HepG2 (cell line): ENCODE measurements around the gene ZNF32. TPM values are rescaled to one million over a fixed set of nuclear protein-coding genes. Genes with fewer than 3 reads are reported as not detected.

Experiments
- ATAC-seq: fragments of 200-7000 bp; cut with Tn5 transposase; 3 replicates; pipeline ENCODE4 v1.9.1; 2020; ENCODE audit warnings: mild to moderate bottlenecking, moderate library complexity
- Bru-seq: library from RNA; stranded (reverse); fragments of 400-500 nt; gene quantifications from one replicate; lab custom pipeline; 2021; lab: Mats Ljungman, UMichigan
- BruChase-seq, 2 experiments: library from RNA; stranded (reverse); fragments of 400-500 nt; gene quantifications; one replicate each; lab custom pipeline; 2021; lab: Mats Ljungman, UMichigan
- BruUV-seq: library from RNA; stranded (reverse); fragments of 400-500 nt; replicated peaks from 2 replicates; lab custom pipeline; 2021; lab: Mats Ljungman, UMichigan
- CTCF ChIA-PET: fragments of 300-600 bp; formaldehyde crosslinking; extraction: SDS; loops from one replicate; lab custom pipeline; 2021; ENCODE audit warnings: low total read pairs, inconsistent platforms, low intra/inter-chr PET ratio; lab: Yijun Ruan, JAX
- POLR2A ChIA-PET: fragments of 350-600 bp; sonication (Branson Sonifier 250); formaldehyde crosslinking; loops from one replicate; lab custom pipeline; 2020; ENCODE audit warnings: antibody characterized with exemption, inconsistent platforms; lab: Yijun Ruan, JAX
- DNase-seq: peaks from one replicate; pipeline ENCODE4 v3.0.0-alpha.2; 2015; ENCODE audit warnings: low spot score
- FAIRE-seq: peaks from 3 replicates; lab custom pipeline; 2011; peaks lifted over from hg19 to GRCh38; lab: Jason Lieb, UNC
- H2AFZ ChIP-seq: one replicate; pipeline ENCODE4 v1.6.1; 2011; ENCODE audit warnings: low read length, inconsistent platforms
- H3K27ac ChIP-seq: fragments of 300-600 bp; 3 replicates; pipeline ENCODE4 v1.8.0; 2011; ENCODE audit warnings: mixed run types, mild to moderate bottlenecking, mixed read lengths, low read length, inconsistent platforms; ENCODE audit not compliant: insufficient read depth; ENCODE audit errors: extremely low read length
- H3K27me3 ChIP-seq, 2 experiments: fragments of 200-600 bp in 1 of 2; 2 replicates in 1 of 2; 3 replicates in 1 of 2; pipeline versions ENCODE4 v1.6.0 to v1.8.0; 2011; ENCODE audit warnings: low read length in 2 of 2, mild to moderate bottlenecking in 2 of 2, moderate library complexity in 2 of 2, inconsistent platforms in 1 of 2; ENCODE audit not compliant: insufficient read depth in 2 of 2, control insufficient read depth in 1 of 2
- H3K36me3 ChIP-seq, 2 experiments: fragments of 200-600 bp in 1 of 2; replicated peaks in 1 of 2; 2 replicates in 1 of 2; 3 replicates in 1 of 2; pipeline versions ENCODE4 v1.5.1 to v1.8.0; 2011; ENCODE audit warnings: low read length in 2 of 2, inconsistent platforms in 1 of 2; ENCODE audit not compliant: insufficient read depth in 2 of 2, control insufficient read depth in 1 of 2
- H3K4me1 ChIP-seq: 2 replicates; pipeline ENCODE4 v1.5.1; 2012; ENCODE audit warnings: low read length, inconsistent platforms; ENCODE audit not compliant: insufficient read depth
- H3K4me2 ChIP-seq: 2 replicates; pipeline ENCODE4 v1.6.0; 2011; ENCODE audit warnings: low read depth, low read length, inconsistent platforms
- H3K4me3 ChIP-seq, 3 experiments: fragments of 200-600 bp in 1 of 3; sonication (generic), shearing (Covaris generic) in 1 of 3; replicated peaks in 1 of 3; 2 replicates each; pipeline ENCODE4 v1.5.1; 2011 to 2016; ENCODE audit warnings: low read length in 3 of 3, inconsistent platforms in 2 of 3, low read depth in 2 of 3, mild to moderate bottlenecking in 2 of 3, control low read depth in 1 of 3, mixed read lengths in 1 of 3; ENCODE audit not compliant: insufficient read depth in 1 of 3
- H3K79me2 ChIP-seq: one replicate; pipeline ENCODE4 v1.6.1; 2011; ENCODE audit warnings: low read length, inconsistent platforms; ENCODE audit not compliant: insufficient read depth
- H3K9ac ChIP-seq: 2 replicates; pipeline ENCODE4 v1.6.0; 2011; ENCODE audit warnings: mild to moderate bottlenecking, low read depth, low read length, inconsistent platforms; ENCODE audit not compliant: insufficient read depth
- H3K9me3 ChIP-seq: 2 replicates; pipeline ENCODE4 v1.5.1; 2012; ENCODE audit warnings: mild to moderate bottlenecking, low read length
- H4K20me1 ChIP-seq: 2 replicates; pipeline ENCODE4 v1.6.0; 2011; ENCODE audit warnings: inconsistent platforms, mild to moderate bottlenecking, low read length, moderate library complexity; ENCODE audit not compliant: insufficient read depth
- ARNT2 ChIP-seq: sonication (generic); formaldehyde crosslinking; IDR thresholded peaks from 2 replicates; pipeline ENCODE4 v1.8.0; 2022; ENCODE audit warnings: mild to moderate bottlenecking, low read depth, missing genetic modification reagents, moderate library complexity
- BCL6 ChIP-seq: IDR thresholded peaks from 2 replicates; pipeline ENCODE4 v1.6.1; 2016; ENCODE audit warnings: missing genetic modification reagents, missing compliant biosample characterization
- GATAD1 ChIP-seq: IDR thresholded peaks from 2 replicates; pipeline ENCODE4 v1.6.1; 2016; ENCODE audit warnings: missing genetic modification reagents, missing compliant biosample characterization
- IRX3 ChIP-seq: sonication (generic); formaldehyde crosslinking; IDR thresholded peaks from 2 replicates; pipeline ENCODE4 v1.8.1; 2023; ENCODE audit warnings: mild to moderate bottlenecking, low read depth, missing genetic modification reagents, borderline replicate concordance
- KLF13 ChIP-seq: sonication (generic); formaldehyde crosslinking; IDR thresholded peaks from 2 replicates; pipeline ENCODE4 v1.4.0; 2020; ENCODE audit warnings: mild to moderate bottlenecking, missing genetic modification reagents
- MNT ChIP-seq: fragments of 450-650 bp; IDR thresholded peaks from 2 replicates; pipeline ENCODE4 v1.6.1; 2016
- ZBTB7A ChIP-seq: sonication (generic); formaldehyde crosslinking; IDR thresholded peaks from 2 replicates; pipeline ENCODE4 v1.8.0; 2022; ENCODE audit warnings: mild to moderate bottlenecking, missing genetic modification reagents
- ZFP36L2 ChIP-seq: sonication (generic); formaldehyde crosslinking; IDR thresholded peaks from 2 replicates; pipeline ENCODE4 v1.4.0; 2020; ENCODE audit warnings: missing genetic modification reagents
- ZNF274 ChIP-seq: sonication (generic); formaldehyde crosslinking; IDR thresholded peaks from 2 replicates; pipeline ENCODE4 v1.5.1; 2020; ENCODE audit warnings: mild to moderate bottlenecking, missing genetic modification reagents
- ZSCAN9 ChIP-seq: IDR thresholded peaks from 2 replicates; pipeline ENCODE4 v1.6.1; 2016; ENCODE audit warnings: borderline replicate concordance
- WGBS: methylation state at CpG from one replicate; pipeline ENCODE4 v1.1.6; 2017; ENCODE audit warnings: low lambda C conversion rate; 5-methylcytosine and 5-hydroxymethylcytosine counted together
- in situ Hi-C: cut with HindIII; loops from 2 replicates; pipeline ENCODE4 v1.10.0; 2017; ENCODE audit warnings: low pct_unique_long_range_greater_than_20kb; ENCODE audit not compliant: extremely low pct_ligation_motif_present
- intact Hi-C: fragments of 100-400 bp; cut with micrococcal nuclease; formaldehyde crosslinking; loops from one replicate; pipeline ENCODE4 v1.10.0; 2022; ENCODE audit not compliant: unreplicated experiment
- long read RNA-seq, 2 experiments: library from RNA in 1 of 2; library from polyadenylated mRNA in 1 of 2; stranded (forward) in 1 of 2; unstranded in 1 of 2; transcript quantifications; one replicate each; pipeline ENCODE4 v2.0.0, GENCODE V29; 2019 to 2022
- polyA minus RNA-seq, 3 experiments: library from RNA; depleted of rRNA, polyadenylated mRNA; stranded (reverse); fragments of >200 nt; gene quantifications; 2 replicates each; pipeline ENCODE4 v1.2.3, GENCODE V29; 2011; ENCODE audit warnings: low replicate concordance in 1 of 3
- polyA plus RNA-seq, 8 experiments: library from polyadenylated mRNA; depleted of rRNA in 3 of 8; stranded (reverse) in 7 of 8; unstranded in 1 of 8; fragments of >200 nt; fragmentation: Illumina TruSeq in 4 of 8; extraction: Trizol in 4 of 8; gene quantifications; 2 replicates each; pipeline versions ENCODE4 v1.2.1 to v1.2.3, GENCODE V29; 2011 to 2016; ENCODE audit warnings: low read depth in 4 of 8, missing spikeins in 1 of 8, mixed read lengths in 1 of 8; ENCODE audit not compliant: insufficient read depth in 1 of 8
- total RNA-seq, 5 experiments: library from RNA; depleted of rRNA; stranded (reverse); fragments of >200 nt; fragmentation: Illumina TruSeq; extraction: Trizol; gene quantifications; 2 replicates each; pipeline ENCODE4 v1.2.3, GENCODE V29; 2016; ENCODE audit warnings: low read depth in 1 of 5
- TF ChIP-seq, protein P1 (sequence below): sonication (generic); formaldehyde crosslinking; IDR thresholded peaks from 2 replicates; pipeline ENCODE4 v1.5.1; 2020; ENCODE audit warnings: mild to moderate bottlenecking, missing genetic modification reagents, moderate library complexity

The ZNF32 gene
- total RNA-seq (2016; rRNA removed; fragmentation: Illumina TruSeq; extraction: Trizol), result 16.9 and 18.0 TPM in 2 replicates
- total RNA-seq (2016; cell fraction: cytosol; rRNA removed; fragmentation: Illumina TruSeq; extraction: Trizol; ENCODE audit: low read depth), result 30.1 and 34.6 TPM in 2 replicates
- 12.6 and 14.4 TPM in 2 replicates for total RNA-seq (2016; cell fraction: insoluble cytoplasmic fraction; rRNA removed; fragmentation: Illumina TruSeq; extraction: Trizol)
- total RNA-seq (2016; cell fraction: membrane; rRNA removed; fragmentation: Illumina TruSeq; extraction: Trizol), result 38.2 and 44.1 TPM in 2 replicates
- 8.3 and 10.0 TPM in 2 replicates for total RNA-seq (2016; cell fraction: nucleus; rRNA removed; fragmentation: Illumina TruSeq; extraction: Trizol)
- 12.5 and 12.7 TPM in 2 replicates for polyA plus RNA-seq (2011; rRNA removed)
- 6.1 and 9.4 TPM in 2 replicates for polyA plus RNA-seq (2011; cell fraction: cytosol; rRNA removed)
- polyA plus RNA-seq (2011; cell fraction: nucleus; rRNA removed), result 8.5 and 12.5 TPM in 2 replicates
- 7.3 and 8.5 TPM in 2 replicates for polyA plus RNA-seq (2012)
- polyA plus RNA-seq (2016; cell fraction: cytosol; fragmentation: Illumina TruSeq; extraction: Trizol; ENCODE audit: low read depth), result 30.5 and 38.2 TPM in 2 replicates
- 13.8 and 16.9 TPM in 2 replicates for polyA plus RNA-seq (2016; cell fraction: insoluble cytoplasmic fraction; fragmentation: Illumina TruSeq; extraction: Trizol; ENCODE audit: low read depth)
- polyA plus RNA-seq (2016; cell fraction: membrane; fragmentation: Illumina TruSeq; extraction: Trizol; ENCODE audit: low read depth), result 28.0 and 35.4 TPM in 2 replicates
- polyA plus RNA-seq (2016; cell fraction: nucleus; fragmentation: Illumina TruSeq; extraction: Trizol; ENCODE audit: insufficient read depth, low read depth), result 19.3 and 22.0 TPM in 2 replicates
- 2.9 and 3.6 TPM in 2 replicates for polyA minus RNA-seq (2011; rRNA and poly(A)+ RNA removed; ENCODE audit: low replicate concordance)
- 1.5 and 1.6 TPM in 2 replicates for polyA minus RNA-seq (2011; cell fraction: cytosol; rRNA and poly(A)+ RNA removed)
- polyA minus RNA-seq (2011; cell fraction: nucleus; rRNA and poly(A)+ RNA removed), result 4.0 and 4.4 TPM in 2 replicates
- percentile 62 among the genes with signal in this experiment for Bru-seq, nascent RNA
- percentile 67 among the genes with signal in this experiment for BruChase-seq, experiment 1, labeled RNA remaining after a 6-hour chase
- BruChase-seq, experiment 2, labeled RNA remaining after a 2-hour chase, result percentile 60 among the genes with signal in this experiment
- long read RNA-seq, experiment 1, partial matches to known transcripts, result 1 of 7 reads
- long read RNA-seq, experiment 1, other reads (novel, unspliced or antisense), result 1 of 7 reads
- long read RNA-seq, experiment 2, transcript ZNF32-201 (3 exons, 1,137 nt), result major isoform, 9 of 19 reads
- long read RNA-seq, experiment 2, partial matches to known transcripts, result 1 of 19 reads
- long read RNA-seq, experiment 2, other reads (novel, unspliced or antisense), result 7 of 19 reads

GRCh38 chr10:43648398-43649184 is at the start of gene ZNF32:
Gene ZNF32, minus strand, starts transcription at chr10:43648881. Its CDS starts 2,748 bp downstream, at chr10:43646133.
- no peak within 1 kb of the TSS for H3K27ac ChIP-seq
- no peak for TF ChIP-seq ZBTB7A (CRISPR knock-in tag)
- no peak for TF ChIP-seq ZSCAN9 (CRISPR knock-in tag)
- no peak for TF ChIP-seq ZNF274 (CRISPR knock-in tag)
- TF ChIP-seq ZFP36L2 (CRISPR knock-in tag), result no peak
- TF ChIP-seq BCL6 (CRISPR knock-in tag), result no peak
- TF ChIP-seq, protein P1, sequence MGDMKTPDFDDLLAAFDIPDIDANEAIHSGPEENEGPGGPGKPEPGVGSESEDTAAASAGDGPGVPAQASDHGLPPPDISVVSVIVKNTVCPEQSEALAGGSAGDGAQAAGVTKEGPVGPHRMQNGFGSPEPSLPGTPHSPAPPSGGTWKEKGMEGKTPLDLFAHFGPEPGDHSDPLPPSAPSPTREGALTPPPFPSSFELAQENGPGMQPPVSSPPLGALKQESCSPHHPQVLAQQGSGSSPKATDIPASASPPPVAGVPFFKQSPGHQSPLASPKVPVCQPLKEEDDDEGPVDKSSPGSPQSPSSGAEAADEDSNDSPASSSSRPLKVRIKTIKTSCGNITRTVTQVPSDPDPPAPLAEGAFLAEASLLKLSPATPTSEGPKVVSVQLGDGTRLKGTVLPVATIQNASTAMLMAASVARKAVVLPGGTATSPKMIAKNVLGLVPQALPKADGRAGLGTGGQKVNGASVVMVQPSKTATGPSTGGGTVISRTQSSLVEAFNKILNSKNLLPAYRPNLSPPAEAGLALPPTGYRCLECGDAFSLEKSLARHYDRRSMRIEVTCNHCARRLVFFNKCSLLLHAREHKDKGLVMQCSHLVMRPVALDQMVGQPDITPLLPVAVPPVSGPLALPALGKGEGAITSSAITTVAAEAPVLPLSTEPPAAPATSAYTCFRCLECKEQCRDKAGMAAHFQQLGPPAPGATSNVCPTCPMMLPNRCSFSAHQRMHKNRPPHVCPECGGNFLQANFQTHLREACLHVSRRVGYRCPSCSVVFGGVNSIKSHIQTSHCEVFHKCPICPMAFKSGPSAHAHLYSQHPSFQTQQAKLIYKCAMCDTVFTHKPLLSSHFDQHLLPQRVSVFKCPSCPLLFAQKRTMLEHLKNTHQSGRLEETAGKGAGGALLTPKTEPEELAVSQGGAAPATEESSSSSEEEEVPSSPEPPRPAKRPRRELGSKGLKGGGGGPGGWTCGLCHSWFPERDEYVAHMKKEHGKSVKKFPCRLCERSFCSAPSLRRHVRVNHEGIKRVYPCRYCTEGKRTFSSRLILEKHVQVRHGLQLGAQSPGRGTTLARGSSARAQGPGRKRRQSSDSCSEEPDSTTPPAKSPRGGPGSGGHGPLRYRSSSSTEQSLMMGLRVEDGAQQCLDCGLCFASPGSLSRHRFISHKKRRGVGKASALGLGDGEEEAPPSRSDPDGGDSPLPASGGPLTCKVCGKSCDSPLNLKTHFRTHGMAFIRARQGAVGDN, result peak; percentile 87
- no peak for TF ChIP-seq MNT
- TF ChIP-seq ARNT2, result peak; percentile 79; the same call in 1 of the 2 replicates
- TF ChIP-seq KLF13 (CRISPR knock-in tag), result no peak
- no peak for TF ChIP-seq IRX3 (CRISPR knock-in tag)
- TF ChIP-seq GATAD1 (CRISPR knock-in tag), result no peak

More at GRCh38 chr10:43648398-43649184, at the start of gene ZNF32:
- Histone ChIP-seq H3K36me3 (0 out of 5 replicates have a peak, but pooled peaks cover 0 to 4% of the 10 kb centered on the region in 2 experiments), H3K4me1 (peaks cover 25% of the 10 kb centered on the region), H3K9me3 (no peaks in the 10 kb centered on the region), H3K4me3 (peak within 1 kb of the TSS; percentile 54 to 70 (median 68)), H2AFZ (peak within 1 kb of the TSS; percentile 93), H3K27me3 (peaks cover 3 to 8% of the 10 kb centered on the region in 2 experiments; a peak in 4 of 5 replicates), H3K79me2 (no peaks in the 10 kb centered on the region), H3K9ac (peak within 1 kb of the TSS; percentile 72), H4K20me1 (no peaks in the 10 kb centered on the region), H3K4me2 (peak within 1 kb of the TSS; percentile 84)
- peak; percentile 98 for ATAC-seq
- WGBS, result 13% methylated on average over 22 of the region's 90 CpGs
- peak; percentile 67 for DNase-seq
- POLR2A ChIA-PET, result interaction anchor here (0.6 to 2.2 kb wide), 2 partner anchors 16 to 42 kb away, joined by 4 read pairs; no protein-coding TSS in a partner anchor
- intact Hi-C loops, result no loop called here
- BruUV-seq, result no TSS peak
- FAIRE-seq, result no peak
- CTCF ChIA-PET, result no interaction called here
- in situ Hi-C loops, result no loop called here
